Measurements from ENCODE around the gene CHURC1.

CHURC1 gene

DNA sequence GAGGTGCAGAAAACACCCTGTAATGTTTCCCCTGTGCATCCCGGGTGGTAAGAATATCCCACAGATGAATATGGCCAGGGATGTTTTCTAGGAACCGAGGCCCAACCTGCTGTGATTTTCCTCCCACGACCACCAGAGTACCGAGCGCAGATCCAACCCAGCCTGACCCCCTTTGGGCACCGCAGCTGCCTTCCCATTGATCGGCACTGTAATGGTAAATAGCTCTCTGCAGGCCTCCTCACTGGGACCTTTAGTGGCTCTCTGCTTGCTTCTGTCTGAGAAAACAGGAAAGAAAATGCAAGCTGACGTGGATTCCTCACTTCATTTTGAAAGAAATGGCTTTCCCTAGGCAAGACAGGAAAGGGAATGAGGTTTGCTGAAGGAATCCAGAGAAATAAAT, 60.3 kb downstream of the CHURC1 start:
- no peak for DNase-seq (ENCODE audit: extremely low read depth, low read depth)
- TF ChIP-seq, protein P1, sequence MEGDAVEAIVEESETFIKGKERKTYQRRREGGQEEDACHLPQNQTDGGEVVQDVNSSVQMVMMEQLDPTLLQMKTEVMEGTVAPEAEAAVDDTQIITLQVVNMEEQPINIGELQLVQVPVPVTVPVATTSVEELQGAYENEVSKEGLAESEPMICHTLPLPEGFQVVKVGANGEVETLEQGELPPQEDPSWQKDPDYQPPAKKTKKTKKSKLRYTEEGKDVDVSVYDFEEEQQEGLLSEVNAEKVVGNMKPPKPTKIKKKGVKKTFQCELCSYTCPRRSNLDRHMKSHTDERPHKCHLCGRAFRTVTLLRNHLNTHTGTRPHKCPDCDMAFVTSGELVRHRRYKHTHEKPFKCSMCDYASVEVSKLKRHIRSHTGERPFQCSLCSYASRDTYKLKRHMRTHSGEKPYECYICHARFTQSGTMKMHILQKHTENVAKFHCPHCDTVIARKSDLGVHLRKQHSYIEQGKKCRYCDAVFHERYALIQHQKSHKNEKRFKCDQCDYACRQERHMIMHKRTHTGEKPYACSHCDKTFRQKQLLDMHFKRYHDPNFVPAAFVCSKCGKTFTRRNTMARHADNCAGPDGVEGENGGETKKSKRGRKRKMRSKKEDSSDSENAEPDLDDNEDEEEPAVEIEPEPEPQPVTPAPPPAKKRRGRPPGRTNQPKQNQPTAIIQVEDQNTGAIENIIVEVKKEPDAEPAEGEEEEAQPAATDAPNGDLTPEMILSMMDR (IDR thresholded peaks at IDR 0.05; ENCODE audit: low read depth, low read length, missing control alignments): no peak
- no peak overlapping the region for H3K4me3 ChIP-seq (replicated peaks; ENCODE audit: low read depth, low read length)

DNA sequence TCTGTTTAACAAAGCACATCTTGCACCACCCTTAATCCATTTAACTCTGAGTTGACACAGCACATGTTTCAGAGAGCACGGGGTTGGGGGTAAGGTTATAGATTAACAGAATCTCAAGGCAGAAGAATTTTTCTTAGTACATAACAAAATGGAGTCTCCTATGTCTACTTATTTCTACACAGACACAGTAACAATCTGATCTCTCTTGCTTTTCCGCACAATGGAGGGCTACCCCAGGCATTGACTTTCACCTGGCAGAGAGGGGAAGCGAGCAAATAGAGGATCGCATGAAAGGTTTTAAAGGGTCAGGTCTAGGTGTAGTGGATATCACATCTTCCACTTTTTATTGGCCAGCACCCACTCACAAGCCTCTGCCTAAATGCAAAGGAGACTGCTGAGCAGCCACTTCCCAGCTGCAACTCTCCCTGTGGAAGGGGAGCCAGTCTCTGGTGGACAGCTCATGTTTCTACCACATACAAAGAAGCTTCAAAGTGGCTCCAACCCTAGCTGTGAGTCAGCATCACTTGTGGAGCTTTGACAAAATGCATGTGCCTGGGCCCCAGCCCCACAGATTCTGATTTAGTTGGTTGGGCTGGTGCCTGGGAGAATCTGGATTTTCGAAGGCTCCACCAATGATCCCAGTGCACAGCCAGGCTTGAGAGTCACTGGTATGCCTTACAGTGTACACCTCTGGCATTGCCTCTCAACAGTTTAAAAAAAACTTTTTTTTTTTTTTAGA, 65.2 kb downstream of the CHURC1 start:
- TF ChIP-seq, protein P1 (IDR thresholded peaks at IDR 0.05; ENCODE audit: low read depth, low read length, missing control alignments): no peak
- DNase-seq (ENCODE audit: extremely low read depth, low read depth): no peak

DNA sequence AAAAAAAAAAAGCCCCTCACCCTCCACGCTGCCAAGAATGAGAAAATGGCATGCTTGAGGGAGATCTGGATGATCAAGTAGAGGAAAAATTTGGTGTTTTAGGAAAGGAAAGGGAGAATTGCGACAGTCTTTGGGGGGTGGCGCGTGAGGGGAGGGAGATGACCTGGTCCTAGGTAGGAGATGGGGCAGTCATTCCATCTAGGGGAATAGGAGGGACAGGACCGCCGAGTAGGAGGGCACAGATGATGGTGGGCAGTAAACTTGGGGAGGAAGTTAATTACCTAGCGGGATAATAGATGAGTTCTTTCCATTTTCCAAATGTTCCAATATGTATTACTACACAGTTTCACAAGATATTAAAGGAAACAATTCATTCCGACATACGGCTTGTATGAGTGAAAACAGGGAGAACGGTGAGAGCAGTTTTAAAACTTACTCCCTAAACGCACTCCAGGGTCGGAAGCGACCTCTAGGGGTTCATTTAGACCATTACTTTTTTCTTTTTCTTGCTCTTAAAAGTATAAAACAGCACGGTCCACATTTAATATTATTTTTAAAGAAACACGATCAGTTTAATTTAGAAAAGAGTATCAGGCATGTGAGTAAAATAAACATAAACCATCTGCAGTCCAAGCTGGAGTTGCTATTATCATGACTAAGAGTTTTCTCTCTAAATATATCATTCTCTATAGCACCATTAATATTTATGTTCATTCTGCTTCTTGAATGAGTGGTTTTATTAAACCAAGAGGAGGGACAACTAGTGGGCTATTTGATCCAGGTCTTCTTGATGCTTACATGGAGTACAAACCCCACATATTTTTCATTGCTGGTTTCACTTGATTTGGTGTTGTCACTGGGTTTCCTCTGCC, 69.4 kb downstream of the CHURC1 start:
- peak; percentile 22 for DNase-seq (ENCODE audit: extremely low read depth, low read depth)
- TF ChIP-seq, protein P1 (IDR thresholded peaks at IDR 0.05; ENCODE audit: low read depth, low read length, missing control alignments): peak; percentile 57
- no peak overlapping the region for H3K4me3 ChIP-seq (replicated peaks; ENCODE audit: low read depth, low read length)

More for the DNA sequence above, 65.2 kb downstream of the CHURC1 start:
- H3K4me3 ChIP-seq (replicated peaks; ENCODE audit: low read depth, low read length): no peak overlapping the region

Measured in HFF-Myc (cell line).